ENCODE measurements around the gene TNS1.

TNS1 gene

DNA sequence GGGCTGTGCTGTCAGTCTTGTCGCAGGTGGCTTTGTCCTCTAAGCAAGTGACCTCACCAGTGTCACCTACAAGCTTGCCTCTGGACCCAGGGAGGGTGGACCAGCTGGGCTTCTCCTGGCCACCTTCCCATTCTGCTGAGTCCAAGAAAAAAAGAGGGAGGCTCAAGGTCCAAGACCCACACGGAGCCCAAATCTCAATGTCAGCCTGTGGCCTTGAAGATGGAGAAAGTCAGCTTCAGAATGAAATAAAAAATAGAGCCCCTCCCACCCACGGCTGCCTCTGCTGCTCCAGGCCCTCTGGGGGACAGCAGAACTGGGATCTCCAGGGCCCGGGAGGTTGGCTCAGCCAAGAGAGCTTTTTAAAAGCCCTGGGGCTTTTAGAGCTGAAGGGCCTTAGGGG, 145.9 kb downstream of the TNS1 start:
- H3K4me1 ChIP-seq (ENCODE audit: control insufficient read depth in 1 of 2, insufficient read depth in 1 of 2, low read depth in 1 of 2, low read length in 1 of 2) = no peaks in the 10 kb centered on the region
- H3K27me3 ChIP-seq = no peaks in the 10 kb centered on the region
- H3K27ac ChIP-seq = no peak overlapping the region
- H3K9me3 ChIP-seq = no peaks in the 10 kb centered on the region
- no peak overlapping the region for H3K4me3 ChIP-seq (ENCODE audit: low read depth in 1 of 2, low read length in 1 of 2)
- TF ChIP-seq, protein P1, sequence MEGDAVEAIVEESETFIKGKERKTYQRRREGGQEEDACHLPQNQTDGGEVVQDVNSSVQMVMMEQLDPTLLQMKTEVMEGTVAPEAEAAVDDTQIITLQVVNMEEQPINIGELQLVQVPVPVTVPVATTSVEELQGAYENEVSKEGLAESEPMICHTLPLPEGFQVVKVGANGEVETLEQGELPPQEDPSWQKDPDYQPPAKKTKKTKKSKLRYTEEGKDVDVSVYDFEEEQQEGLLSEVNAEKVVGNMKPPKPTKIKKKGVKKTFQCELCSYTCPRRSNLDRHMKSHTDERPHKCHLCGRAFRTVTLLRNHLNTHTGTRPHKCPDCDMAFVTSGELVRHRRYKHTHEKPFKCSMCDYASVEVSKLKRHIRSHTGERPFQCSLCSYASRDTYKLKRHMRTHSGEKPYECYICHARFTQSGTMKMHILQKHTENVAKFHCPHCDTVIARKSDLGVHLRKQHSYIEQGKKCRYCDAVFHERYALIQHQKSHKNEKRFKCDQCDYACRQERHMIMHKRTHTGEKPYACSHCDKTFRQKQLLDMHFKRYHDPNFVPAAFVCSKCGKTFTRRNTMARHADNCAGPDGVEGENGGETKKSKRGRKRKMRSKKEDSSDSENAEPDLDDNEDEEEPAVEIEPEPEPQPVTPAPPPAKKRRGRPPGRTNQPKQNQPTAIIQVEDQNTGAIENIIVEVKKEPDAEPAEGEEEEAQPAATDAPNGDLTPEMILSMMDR (IDR thresholded peaks at IDR 0.05) = no peak
- H3K36me3 ChIP-seq = no peaks in the 10 kb centered on the region

DNA sequence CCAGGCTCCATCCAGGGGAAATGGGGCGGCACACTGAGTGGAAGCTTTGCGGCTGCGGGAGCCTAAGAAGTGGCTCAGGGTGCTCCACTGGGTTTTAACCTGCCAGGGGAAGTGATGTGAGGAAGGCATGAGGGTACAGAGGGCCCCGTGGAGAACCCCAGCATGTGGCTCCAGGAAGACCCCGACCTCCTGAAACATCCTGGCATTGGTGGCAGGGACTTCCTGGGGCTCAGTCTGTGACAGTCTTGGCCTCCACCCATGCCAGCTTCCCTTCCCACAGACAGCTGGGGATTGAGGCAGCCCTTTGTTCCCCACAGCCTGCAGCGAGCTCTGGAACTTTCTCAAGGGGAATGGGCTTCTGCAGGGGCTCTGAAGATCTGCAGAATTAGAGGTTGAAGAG, 146.6 kb downstream of the TNS1 start:
- no peak overlapping the region for H3K4me3 ChIP-seq (ENCODE audit: low read depth in 1 of 2, low read length in 1 of 2)
- no peaks in the 10 kb centered on the region for H3K4me1 ChIP-seq (ENCODE audit: control insufficient read depth in 1 of 2, insufficient read depth in 1 of 2, low read depth in 1 of 2, low read length in 1 of 2)
- H3K27ac ChIP-seq = no peak overlapping the region
- H3K9me3 ChIP-seq = no peaks in the 10 kb centered on the region
- no peaks in the 10 kb centered on the region for H3K27me3 ChIP-seq
- no peaks in the 10 kb centered on the region for H3K36me3 ChIP-seq
- TF ChIP-seq, protein P1 (IDR thresholded peaks at IDR 0.05) = no peak

DNA sequence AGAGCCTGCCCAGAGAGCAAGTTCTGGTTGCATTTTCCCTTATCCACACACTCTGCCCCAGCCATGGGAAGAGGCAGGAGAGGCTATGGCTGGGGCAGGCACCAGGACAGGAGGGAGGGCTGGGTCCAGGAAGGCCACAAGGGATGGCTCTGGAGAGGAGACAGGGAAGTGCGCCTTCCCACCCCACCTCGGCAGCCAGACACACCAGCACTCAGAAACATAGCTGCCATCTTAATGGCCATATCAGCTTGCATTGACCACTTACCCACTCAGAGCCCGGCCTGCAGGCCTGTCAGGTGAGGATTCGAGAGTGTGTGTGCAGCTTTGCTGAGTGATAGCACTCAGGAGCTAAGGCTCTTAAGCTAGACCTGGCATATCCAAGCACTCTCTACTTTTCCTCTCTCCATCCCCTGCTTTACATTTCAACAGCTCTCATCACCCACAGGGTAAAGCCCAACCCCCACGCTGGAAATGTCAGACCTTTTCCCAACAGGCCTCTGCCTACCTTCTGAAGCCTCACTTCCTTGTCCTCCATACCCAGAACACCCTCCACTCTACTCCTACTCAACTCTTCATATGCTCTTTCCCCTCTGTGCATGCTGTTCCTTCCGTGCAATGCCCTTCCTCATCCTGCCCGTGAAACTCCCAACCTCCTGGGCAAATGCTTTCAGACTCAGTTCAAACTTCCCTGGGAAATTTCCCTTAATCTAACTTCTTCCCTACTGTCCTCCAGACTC, 147.9 kb downstream of the TNS1 start:
- peaks cover 10% of the 10 kb centered on the region for H3K27me3 ChIP-seq
- TF ChIP-seq, protein P1 (IDR thresholded peaks at IDR 0.05) = no peak
- no peak overlapping the region for H3K27ac ChIP-seq
- H3K36me3 ChIP-seq = no peaks in the 10 kb centered on the region
- no peaks in the 10 kb centered on the region for H3K9me3 ChIP-seq
- H3K4me3 ChIP-seq (ENCODE audit: low read depth in 1 of 2, low read length in 1 of 2) = no peak overlapping the region
- no peaks in the 10 kb centered on the region for H3K4me1 ChIP-seq (ENCODE audit: control insufficient read depth in 1 of 2, insufficient read depth in 1 of 2, low read depth in 1 of 2, low read length in 1 of 2)

DNA sequence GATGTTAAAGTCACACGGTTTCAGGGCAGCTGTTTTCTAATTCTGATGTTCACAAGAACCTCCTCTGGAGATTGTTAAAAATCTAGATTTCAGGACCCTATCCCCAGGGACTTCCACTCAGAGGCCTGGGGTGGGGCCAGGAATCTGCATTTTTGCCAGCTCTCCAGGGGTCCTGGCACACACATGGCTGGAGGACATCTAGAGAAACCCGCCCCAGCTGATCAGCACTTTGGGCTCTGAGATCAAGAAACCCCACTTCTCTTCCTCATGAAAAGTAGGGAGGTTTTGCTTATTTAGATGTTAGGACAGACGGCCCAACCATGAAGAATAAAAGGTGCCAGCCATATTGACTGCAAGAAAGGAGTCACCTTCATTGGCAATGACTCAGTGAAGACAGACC, 148.8 kb downstream of the TNS1 start:
- Histone ChIP-seq H3K27ac (no peak overlapping the region), H3K27me3 (peaks cover 12% of the 10 kb centered on the region), H3K4me1 (ENCODE audit: control insufficient read depth in 1 of 2, insufficient read depth in 1 of 2, low read depth in 1 of 2, low read length in 1 of 2) (no peaks in the 10 kb centered on the region), H3K4me3 (ENCODE audit: low read depth in 1 of 2, low read length in 1 of 2) (no peak overlapping the region), H3K9me3 (no peaks in the 10 kb centered on the region), H3K36me3 (no peaks in the 10 kb centered on the region)
- TF ChIP-seq, protein P1 (IDR thresholded peaks at IDR 0.05) = no peak

DNA sequence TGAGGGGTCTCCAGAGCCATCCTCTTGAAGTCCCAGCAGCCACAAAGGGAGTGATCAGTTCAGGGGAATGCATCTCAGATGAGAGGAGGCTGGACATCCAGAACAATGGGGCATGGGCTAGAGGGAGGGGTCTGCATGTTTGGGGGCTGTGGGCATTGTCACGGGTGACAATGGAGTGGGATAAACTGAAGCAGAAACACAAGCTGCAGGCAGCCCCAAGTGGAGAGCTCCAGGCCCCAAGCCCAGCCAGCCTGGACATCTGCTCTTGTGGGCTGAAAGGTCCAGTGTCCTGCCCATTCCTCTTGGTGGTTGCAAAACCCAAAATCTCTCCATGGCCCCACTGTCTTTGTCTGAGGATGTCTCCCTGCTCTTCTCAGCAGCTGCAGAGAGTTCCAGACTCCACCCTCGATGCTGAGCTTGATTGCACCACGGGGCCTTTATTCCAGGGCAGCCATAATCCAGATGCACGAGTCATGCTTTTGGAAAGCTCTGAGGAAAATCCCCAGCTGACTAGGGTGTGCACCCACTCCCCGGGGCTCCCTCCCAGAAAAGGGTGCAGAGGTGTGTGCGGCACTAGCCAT, 149.4 kb downstream of the TNS1 start:
- TF ChIP-seq, protein P1 (IDR thresholded peaks at IDR 0.05) = no peak

More for the DNA sequence above, 149.4 kb downstream of the TNS1 start:
- Histone ChIP-seq H3K36me3 (no peaks in the 10 kb centered on the region), H3K9me3 (no peaks in the 10 kb centered on the region), H3K4me3 (ENCODE audit: low read depth in 1 of 2, low read length in 1 of 2) (no peak overlapping the region), H3K27me3 (peaks cover 12% of the 10 kb centered on the region), H3K4me1 (ENCODE audit: control insufficient read depth in 1 of 2, insufficient read depth in 1 of 2, low read depth in 1 of 2, low read length in 1 of 2) (no peaks in the 10 kb centered on the region), H3K27ac (no peak overlapping the region)

Data from neutrophil (primary cell).